ENCODE data around the gene PUSL1.
A peak's percentile ranks its signal among the peaks of the same experiment; 100 is the strongest.

DNA sequence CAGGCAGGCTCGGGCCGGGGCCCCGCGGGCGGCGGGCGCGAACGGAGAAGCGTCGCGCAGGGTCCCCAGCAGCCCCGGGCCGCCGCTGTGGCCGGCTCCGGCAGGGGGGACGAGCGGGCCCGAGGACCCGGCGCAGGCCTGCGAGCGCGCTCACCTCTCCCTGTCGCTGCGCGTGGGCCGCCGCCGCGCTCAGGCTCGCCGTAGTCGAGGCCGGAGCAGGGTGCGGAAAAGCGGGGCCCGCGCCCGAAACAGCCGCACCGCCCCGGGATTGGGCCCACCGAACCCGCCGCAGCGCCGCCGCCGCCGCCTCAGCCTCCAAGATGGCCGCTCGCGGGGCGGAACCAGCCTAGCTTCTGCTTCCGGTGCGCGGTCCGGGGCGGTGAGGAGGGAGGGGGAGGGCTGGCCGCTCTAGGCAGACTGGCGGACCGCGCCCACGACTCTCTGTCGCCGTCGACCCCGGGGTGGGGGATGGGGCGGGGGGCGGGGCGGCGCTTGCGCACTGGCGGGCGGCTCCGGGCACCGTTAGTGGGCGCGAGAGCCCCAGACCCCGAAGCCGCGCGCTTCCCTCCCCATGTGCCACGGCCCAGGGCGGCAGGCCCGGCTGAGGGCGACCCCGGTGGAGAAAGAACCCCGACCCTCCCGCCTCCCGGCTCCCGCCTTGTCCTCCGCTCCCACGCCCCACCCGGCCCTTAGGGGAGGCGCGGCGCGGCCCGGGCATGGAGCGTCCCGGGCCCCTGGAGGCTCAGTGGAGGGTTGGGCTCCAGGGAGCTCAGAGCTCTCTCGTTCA lies 34.7 kb upstream of the PUSL1 start, which contains the start of gene UBE2J2:
- TF ChIP-seq, protein P1, sequence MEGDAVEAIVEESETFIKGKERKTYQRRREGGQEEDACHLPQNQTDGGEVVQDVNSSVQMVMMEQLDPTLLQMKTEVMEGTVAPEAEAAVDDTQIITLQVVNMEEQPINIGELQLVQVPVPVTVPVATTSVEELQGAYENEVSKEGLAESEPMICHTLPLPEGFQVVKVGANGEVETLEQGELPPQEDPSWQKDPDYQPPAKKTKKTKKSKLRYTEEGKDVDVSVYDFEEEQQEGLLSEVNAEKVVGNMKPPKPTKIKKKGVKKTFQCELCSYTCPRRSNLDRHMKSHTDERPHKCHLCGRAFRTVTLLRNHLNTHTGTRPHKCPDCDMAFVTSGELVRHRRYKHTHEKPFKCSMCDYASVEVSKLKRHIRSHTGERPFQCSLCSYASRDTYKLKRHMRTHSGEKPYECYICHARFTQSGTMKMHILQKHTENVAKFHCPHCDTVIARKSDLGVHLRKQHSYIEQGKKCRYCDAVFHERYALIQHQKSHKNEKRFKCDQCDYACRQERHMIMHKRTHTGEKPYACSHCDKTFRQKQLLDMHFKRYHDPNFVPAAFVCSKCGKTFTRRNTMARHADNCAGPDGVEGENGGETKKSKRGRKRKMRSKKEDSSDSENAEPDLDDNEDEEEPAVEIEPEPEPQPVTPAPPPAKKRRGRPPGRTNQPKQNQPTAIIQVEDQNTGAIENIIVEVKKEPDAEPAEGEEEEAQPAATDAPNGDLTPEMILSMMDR (IDR thresholded peaks at IDR 0.05 in 4 of 5, conservative IDR thresholded peaks at IDR 0.05 in 1 of 5): no peak
- peak; percentile 75 to 88 for TF ChIP-seq POLR2A (IDR thresholded peaks at IDR 0.05)
